Islet precursor cell (in vitro differentiated cells): Measurements from ENCODE around the gene SLC25A1.
"Not testable (repeated sequence)": the region's sequence is repeated elsewhere in the genome, so short reads cannot be mapped to it uniquely, and the experiment has no call there.

Experiments used
- DNase-seq: peaks from one replicate; pipeline ENCODE4 v3.0.0-alpha.2; 2018

Gene SLC25A1

GRCh38 chr22:19158649-19159048 lies 19.9 kb downstream of the SLC25A1 start:
- not testable (repeated sequence) for DNase-seq

DNA sequence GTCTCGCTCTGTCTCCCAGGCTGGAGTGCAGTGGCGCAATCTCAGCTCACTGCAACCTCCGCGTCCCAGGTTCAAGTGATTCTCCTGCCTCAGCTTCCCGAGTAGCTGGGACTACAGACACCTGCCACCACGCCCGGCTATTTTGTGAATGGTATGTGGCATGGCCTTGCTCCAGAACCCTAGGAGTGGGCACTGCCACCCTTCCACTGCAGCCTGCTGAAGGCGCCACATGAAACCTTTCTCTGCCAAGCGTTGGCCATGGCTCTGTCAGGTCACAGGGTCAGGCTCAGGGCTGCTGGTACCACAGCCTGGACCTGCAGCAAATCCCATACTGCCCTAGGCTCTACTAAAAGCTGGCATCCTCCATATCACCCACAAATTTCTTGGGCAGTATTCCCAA lies 22.4 kb downstream of the SLC25A1 start:
- not testable (repeated sequence) for DNase-seq

GRCh38 chr22:19152942-19153883 lies 25.3 kb downstream of the SLC25A1 start:
- no peak for DNase-seq

- no peak for DNase-seq
Measured at GRCh38 chr22:19151329-19152191, 27.0 kb downstream of the SLC25A1 start.

GRCh38 chr22:19150482-19151328 lies 27.8 kb downstream of the SLC25A1 start:
- DNase-seq = no peak

DNA sequence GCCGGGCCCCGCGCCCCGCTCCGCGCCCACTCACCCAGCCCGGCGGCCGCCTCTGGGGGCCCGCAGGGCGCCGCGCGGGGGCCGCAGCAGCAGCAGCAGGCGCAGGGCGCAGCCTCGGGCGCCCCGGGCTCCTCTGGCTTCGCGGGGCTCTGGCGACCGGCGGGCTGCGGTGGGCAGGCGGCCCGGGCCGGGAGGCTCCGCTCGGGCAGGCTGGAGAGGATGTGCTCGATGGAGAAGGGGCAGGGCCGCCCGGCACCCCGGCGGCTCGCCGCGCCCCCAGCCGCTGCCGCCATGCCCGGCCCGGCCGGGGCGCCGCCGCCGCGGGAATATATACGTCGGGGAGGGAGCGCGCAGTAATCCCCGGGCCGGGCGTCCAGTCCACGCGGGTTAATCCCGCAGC lies 28.5 kb downstream of the SLC25A1 start, which contains the start of gene GSC2:
Gene GSC2 (minus strand): TSS at position 302 of the 400 bp plus-strand sequence. CDS start 9 bp downstream, at position 293.
- DNase-seq = no peak

- no peak for DNase-seq
Measured at GRCh38 chr22:19149047-19149883, 29.3 kb downstream of the SLC25A1 start.

DNA sequence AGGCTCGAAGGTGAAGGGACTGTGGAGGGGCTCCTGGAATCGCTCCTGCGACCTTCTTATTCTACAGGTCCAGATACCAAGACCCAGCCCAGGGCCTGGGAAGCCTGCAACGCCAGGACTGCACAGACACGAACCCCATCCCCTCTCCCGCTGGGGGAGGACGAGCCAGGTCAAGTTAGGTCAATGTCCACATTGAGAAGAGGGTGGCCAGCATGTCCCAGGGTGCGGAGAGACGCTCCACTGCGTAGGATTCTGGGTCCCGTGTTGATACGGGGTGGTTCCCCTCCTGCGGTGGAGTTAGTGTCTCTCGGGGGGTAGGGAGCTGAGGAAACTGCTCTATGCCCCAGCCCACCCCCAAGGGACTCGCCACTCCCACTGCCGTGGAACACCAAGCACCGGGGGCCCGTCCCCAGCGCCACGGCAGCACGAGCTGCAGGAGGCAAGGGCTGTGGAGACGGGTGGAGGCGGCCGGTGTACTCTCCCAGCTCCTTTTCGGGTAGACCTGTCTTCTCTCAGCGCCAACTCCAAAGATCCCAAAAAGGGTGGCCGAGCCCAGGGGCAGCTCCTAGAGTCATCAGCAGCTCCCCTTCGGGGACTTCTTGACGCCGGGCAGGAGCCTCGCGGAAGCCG lies 30.0 kb downstream of the SLC25A1 start:
- DNase-seq = no peak

GRCh38 chr22:19147195-19147780 lies 31.2 kb downstream of the SLC25A1 start:
- DNase-seq = no peak

DNA sequence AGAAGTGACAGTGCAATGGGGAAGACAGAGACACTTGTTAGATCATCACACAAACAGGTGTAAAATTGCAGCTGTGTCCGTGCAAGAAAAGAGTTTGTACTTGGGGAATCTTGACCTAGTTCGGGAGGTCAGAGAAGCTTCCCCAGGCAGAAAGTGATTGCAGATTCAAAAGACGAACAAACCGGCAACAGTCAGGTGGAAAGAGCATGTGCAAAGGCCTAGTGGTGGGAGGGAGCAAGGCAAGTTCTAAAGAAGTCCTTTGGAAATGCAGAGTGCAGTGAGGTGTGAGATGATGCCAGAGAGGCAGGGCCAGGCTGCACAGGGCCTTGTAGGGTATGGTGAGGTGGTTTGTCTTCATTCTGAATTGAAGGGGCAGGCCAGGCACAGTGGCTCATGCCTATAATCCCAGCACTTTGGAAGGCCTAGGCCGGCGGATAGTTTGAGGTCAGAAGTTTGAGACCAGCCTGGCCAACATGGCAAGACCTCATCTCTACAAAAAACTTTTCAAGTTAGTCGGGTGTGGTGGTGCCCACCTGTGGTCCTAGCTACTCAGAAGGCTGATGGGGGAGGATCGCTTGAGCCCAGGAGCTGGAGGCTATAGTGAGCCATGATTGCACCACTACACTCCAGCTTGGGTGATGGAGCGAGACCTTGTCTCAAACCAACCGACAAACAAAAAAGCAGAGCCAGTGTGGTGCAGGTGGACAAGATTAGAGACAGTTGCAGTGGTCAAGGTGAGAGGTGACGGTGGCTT lies 32.1 kb downstream of the SLC25A1 start:
- DNase-seq = no peak

- DNase-seq = no peak
Measured at GRCh38 chr22:19143967-19144400, 34.6 kb downstream of the SLC25A1 start.

DNA sequence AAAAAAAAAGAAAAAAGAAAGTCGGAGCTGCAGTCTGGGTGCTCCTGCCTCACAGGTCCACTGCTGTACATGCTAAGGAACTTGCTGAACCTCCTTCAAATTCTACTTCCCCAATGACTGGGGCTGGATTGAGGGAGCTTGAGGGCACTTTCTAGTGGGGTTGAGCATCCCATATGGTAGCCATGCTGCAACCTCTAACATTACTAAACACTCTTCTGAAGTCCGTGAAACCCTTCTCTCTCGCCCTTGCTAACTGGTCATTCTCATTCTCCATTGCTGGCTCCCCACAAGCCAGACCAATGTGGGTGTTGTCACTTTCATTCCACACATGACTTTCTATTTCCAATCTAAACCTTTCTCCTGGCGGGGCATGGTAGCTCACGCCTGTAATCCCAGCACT lies 35.3 kb downstream of the SLC25A1 start:
- no peak for DNase-seq

DNA sequence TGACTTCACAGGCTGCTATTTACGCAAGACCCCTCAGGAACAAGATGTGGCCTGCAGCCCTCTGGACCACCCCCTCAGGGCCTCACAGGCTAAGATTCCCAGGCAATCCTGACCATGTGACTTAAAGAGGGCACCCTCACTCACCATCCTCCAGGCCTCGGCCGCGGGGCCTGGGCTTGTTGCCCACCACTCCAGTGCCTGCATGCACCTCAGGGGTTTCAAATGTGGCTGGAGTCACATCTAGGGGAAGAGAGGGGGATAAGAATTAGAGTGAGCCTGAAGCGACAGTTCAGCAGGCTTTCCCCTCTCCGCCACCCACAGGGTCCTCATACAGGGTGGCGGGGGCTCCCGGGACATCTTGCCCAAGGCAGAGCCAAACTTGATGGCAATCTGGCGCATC lies 36.1 kb downstream of the SLC25A1 start:
- no peak for DNase-seq

GRCh38 chr22:19139974-19140373 lies 38.6 kb downstream of the SLC25A1 start:
- DNase-seq = no peak

DNA sequence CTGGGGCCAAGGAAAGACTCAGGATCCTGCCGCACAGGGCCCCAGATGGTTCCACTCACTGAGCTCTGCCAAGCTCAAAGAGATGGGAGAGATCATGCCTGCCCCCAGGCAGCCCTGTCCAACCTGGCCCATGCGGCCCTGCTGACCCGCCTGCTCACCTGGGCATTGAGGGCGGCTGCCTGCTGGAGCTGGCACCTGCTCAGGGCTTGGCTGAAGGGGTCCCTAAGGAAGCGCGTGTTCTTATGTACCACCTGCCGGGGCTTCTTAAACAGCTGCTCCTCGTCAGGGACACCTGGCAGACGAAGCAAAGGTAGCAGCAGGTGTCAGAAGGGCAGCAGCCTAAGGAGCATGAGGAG lies 39.6 kb downstream of the SLC25A1 start:
- DNase-seq = no peak

DNA sequence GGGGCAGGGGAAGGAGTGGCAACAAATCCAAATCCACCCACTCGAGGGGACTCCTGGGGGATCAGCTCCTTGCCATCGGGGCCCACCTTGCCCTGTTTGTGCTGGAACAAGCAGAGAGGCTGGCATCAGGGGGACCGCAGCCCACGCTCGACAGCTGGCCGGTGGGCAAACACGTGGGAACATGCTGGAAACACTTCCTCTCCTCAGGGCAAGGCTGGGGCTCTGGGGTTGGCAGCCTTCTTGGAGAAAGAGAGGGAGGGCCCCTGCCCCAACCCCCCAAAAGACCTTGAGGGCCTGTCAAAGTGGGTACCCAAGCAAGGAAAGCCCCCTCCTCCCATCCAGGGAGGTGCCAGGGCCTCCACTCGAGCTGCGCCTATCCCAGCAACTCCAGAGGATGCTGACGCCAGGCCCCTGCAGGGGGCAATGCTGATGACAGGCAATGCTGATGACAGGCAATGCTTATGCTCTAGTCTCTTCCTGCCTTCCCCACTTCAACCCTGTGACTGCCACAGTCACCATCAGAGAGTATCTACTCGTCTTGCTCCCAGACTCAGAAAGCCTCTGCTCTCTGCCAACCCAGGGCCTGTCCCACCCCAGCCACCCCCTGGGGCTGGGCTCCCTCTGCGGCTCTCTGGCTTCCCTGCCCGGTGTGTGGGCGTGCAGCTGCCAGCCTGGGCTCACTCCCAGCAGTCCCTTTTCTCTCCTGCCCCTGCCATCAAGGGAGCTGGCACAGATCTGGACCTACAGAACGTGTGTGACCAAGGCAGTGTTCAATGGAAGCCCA lies 40.1 kb downstream of the SLC25A1 start:
- no peak for DNase-seq

GRCh38 chr22:19137384-19138216 lies 40.9 kb downstream of the SLC25A1 start:
- no peak for DNase-seq

- DNase-seq = no peak
Measured at GRCh38 chr22:19136915-19137314, 41.6 kb downstream of the SLC25A1 start.
